Stimulated activated CD8-positive, alpha-beta memory T cell treated with anti-CD3 and anti-CD28 coated beads, Interleukin-2, amount 100 ng/mL, for 1 hour (primary cell): ENCODE results near the gene CCDC187.

Experiments used
- DNase-seq, 2 donors: peaks; one replicate each; pipeline ENCODE4 v3.0.0-alpha.2; 2020; ENCODE audit warnings: low read depth in 2 of 2

Gene CCDC187

GRCh38 chr9:136339173-136339957 is 35.5 kb upstream of the CCDC187 start:
- no peak for DNase-seq

GRCh38 chr9:136338511-136338910 is 34.6 kb upstream of the CCDC187 start:
- no peak for DNase-seq

GRCh38 chr9:136337416-136338395 is 33.8 kb upstream of the CCDC187 start:
- DNase-seq, result no peak

GRCh38 chr9:136336881-136337280 is 33.0 kb upstream of the CCDC187 start:
- no peak for DNase-seq

DNA sequence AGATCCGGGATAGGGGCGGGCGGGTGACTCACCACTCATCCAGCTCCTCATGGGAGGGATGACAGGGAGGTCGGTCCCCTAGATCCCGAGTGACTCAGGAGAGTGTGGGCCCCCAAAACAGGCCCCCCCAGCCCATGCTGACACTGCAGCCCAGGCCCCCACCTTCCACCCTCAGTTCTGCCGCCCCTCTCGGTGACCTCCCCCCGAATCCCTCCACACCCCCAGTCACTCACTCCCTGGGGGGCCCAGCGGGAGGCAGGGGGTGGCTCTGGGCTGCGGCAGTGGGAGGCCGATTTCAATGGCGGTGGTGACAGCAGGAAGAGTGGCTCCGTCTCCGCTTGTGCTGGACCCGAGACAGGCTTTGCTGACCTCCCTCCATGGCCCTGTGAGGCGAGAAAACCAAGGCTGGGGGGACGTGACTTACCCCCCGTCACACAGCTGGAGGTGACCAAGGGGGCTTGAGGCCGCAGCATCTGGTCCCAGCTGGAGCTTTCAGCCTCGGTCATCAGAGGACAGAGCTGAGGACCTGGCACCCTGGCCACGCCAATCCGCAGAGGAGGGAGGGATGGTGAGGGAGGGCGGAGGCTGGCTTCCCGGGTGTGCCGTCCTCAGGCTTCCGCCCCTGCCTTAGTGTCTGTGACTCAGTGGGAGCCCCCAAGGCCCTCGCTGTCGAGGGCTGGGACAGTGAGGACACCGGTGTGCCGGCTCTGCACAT is 32.4 kb upstream of the CCDC187 start:
- DNase-seq, result no peak

DNA sequence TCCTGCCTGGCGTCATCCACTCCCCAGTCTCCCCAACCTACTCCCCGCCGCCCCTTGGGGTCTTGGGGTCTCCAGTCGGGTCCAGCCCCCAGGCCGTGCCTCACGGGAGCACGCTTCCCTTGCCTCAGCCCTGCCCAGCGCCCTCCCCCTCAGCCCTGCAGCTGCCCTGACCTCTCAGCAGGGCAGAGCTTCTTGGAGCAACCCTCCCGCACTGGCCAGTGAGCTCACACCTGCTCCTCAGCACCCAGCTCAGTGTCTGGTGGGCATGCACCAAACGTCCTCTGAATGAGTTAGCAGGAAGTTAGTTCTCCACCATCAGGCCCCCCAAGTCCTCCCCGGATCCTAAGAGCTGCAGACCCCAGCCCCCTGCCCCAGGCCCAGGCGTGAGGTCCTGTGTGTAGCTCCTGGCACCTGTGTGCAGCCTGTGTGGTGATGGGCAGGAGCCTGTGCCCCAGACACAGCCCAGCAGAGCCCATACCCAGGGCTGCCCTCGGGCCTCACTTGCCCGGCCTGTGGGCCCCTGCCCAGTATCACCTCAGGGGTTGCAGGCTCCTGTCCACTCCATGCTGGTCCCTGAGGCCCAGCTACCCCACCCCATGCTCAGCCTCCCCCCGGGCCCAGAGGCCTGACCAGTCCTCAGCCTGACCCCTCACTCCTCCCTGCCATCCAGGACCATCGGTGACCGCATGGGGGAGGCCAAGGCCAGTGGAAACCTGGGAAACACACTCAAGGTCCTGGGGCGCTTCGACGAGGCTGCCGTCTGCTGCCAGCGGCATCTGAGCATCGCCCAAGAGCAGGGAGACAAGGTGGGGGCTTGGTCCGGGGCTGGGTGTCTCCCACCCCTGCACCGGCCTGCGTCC is 31.6 kb upstream of the CCDC187 start:
- no peak for DNase-seq

GRCh38 chr9:136334541-136334940 is 30.6 kb upstream of the CCDC187 start:
- no peak for DNase-seq

DNA sequence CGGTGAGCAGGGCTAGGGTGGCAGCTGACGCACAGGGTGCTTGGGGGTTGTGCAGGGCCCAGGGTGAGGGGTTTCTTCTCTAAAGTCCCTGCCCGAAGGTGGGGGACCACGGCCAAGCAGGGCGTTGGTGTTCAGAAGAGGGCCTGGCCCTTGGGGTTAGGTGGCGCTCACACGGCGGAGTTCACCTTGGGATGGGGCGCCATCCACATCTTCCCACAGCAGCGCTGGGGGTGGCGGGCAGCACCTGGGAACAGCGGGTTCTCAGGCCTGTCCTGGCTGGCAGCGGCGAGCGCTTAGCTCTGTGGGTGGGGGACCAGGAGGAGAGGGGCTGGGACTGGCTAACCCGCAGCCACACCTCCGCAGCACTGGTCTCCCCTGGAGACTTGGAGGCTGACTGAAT is 29.6 kb upstream of the CCDC187 start:
- DNase-seq, result no peak

DNA sequence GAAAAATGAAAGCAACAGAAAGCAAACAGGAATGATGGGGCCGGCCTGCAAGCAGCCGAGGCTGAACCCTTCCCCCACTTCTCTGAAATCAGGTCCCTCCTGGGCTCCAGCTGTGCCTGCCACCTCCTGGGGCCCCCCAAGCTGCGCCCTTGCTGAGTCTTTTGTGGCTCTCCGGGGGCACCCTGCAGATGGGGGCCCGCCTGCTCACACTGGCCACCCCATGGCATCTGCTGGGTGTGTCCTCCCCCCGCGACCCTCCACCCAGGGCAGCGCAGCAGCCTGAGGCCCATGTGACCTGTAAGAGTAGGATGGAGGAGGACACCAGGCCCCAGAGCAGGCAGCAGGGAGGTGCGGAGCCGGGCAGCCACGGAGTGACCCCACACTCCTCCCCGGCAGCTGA is 29.2 kb upstream of the CCDC187 start:
- DNase-seq, result no peak

DNA sequence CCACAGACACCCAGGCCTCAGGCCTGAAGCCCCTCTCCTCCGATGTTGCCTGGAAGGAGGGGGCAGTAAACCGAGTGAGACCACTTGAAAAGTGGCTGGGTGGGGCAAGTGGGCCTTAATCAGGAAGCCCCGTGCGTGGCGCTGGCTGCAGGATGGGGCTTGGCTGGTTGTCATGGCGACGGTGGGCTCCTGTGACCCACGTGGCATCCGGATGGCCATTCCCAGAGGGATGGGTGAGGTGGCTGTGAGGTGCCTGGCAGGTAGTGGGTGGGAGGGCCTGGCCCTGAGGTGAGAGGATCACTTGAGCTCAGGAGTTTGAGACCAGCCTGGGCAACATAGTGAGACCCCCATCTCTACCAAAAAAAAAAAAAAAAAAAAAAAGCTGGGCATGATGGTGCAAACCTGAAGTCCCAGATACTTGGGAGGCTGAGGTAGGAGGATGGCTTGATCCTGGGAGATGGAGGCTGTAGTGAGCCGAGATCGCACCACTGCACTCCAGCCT is 28.6 kb upstream of the CCDC187 start:
- no peak for DNase-seq

DNA sequence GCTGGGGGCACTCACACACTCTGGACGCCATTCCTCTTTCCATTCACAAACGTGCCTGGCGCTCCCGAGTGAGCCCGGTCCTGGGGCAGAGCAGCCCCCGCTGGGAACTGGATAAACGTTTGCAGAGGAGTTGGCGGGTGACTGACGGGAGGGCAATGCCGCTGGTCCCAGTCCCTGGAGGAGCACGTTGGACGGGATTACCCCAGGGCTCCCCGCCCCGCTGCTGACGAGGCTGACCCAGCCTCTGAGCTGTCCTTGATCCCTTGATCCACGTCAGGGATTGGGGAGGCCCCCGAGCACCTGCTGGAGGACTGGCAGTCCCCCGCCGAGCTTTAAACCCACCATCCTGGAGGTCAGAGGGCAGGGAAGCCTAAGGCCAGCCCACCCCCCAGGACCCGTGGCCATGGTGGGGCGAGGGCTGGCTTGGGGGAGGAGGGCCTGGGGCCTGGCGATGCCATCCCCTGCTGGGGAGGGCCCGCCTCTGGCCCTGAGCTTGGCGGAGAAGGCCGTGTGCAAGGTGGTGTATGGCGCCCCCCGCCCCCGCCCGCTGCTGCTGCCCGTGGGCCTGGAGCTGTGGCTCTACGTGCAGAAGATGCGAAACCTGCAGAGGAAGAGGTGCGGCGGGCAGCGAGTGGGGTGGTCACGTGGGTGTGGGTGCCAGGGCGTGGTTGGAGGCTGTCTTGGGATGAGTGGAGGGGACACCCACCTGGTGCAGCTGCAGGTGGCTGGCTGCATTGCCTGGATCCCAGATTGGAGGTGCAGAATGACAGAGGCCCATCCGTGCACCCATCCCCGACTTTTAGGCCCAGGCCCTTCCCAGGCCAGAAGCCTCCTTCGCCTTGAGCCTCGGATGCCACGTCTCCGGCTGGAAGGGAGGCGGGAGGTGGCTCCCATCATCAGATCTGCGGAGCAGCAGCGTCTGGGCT is 27.9 kb upstream of the CCDC187 start:
- no peak for DNase-seq

- DNase-seq, result no peak
Measured at GRCh38 chr9:136331030-136331429, 27.1 kb upstream of the CCDC187 start.

DNA sequence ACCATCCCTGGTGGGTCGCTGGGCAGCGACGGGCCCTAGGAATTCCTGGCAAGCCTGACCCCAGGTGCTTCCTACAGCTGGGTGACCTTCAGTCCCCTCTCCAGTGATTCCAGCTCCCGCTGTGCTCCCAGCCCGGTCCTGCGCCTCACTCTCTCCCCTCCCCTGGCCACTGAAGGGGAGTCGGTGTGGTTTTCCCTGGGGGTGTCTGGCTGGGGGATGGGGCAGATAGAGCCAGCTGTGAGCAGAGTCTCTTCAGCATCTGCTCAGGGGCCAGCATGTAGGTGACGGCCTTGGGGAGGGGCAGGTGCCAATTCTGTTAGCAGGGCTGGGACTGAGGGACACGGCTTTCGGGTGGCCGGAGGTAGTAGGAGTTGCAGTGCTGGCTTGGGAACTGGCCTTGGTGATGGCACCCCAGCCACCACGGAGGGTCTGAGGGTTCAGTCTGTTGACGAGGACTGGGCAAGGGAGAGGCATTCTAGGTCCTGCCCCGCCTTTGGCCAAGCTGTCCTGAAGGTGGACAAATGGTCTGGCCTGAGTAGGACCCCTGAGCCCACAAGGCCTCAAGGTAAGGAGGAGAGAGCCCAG is 26.6 kb upstream of the CCDC187 start:
- DNase-seq, result no peak

- DNase-seq, result no peak
Measured at GRCh38 chr9:136329636-136330405, 25.9 kb upstream of the CCDC187 start.

DNA sequence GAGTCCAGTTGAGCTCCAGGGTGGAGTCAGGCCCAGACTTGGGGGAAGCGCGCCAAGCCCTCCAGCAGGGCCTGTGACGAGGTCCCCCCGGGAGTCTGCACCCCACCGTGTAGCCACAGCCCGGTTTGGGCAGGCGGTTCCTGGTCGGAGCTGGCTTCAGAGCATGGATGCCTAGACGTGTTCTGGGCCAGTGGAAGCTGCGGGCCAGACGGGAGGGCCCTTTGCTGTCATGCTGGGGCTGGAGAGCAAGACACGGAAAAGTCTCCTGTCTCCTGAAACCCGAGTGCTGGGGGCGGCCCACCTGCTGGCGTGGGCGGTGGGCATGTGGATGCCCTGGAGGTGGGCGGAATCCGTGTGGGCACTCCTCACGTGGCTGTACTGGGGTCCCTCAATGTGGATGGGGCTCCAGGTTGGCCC is 25.3 kb upstream of the CCDC187 start:
- DNase-seq, result no peak

- no peak for DNase-seq
Measured at GRCh38 chr9:136328622-136329041, 24.7 kb upstream of the CCDC187 start.

DNA sequence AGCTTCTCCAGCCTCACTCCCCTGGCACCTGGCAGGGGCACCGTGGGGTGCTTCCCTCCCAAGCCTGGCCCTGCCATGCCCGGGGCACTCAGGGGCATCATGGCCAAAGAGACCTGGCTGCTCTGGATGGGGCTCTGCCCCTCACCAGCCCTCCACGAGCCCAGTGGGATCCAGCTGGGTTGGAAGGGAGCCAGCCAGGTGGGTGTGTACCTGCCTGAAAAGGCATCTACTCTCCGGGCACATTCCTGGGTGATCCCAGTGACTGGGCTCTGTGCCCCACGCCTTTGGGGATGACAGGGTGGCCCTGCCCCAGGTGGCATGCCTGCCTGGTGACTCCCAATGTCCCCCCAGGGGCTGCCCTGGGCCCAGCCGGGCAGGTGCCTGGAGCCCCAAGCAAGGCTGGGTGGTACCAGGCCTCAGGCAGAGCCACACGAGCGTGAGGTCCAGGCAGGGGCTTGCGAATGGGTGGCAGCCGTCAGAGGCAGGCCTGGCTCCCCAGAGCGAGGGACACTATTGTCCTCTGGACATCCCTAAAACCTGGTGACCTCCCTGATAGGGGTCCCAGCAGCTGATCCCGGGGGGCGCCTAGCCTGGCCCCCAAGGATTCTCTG is 24.2 kb upstream of the CCDC187 start:
- DNase-seq, result no peak

DNA sequence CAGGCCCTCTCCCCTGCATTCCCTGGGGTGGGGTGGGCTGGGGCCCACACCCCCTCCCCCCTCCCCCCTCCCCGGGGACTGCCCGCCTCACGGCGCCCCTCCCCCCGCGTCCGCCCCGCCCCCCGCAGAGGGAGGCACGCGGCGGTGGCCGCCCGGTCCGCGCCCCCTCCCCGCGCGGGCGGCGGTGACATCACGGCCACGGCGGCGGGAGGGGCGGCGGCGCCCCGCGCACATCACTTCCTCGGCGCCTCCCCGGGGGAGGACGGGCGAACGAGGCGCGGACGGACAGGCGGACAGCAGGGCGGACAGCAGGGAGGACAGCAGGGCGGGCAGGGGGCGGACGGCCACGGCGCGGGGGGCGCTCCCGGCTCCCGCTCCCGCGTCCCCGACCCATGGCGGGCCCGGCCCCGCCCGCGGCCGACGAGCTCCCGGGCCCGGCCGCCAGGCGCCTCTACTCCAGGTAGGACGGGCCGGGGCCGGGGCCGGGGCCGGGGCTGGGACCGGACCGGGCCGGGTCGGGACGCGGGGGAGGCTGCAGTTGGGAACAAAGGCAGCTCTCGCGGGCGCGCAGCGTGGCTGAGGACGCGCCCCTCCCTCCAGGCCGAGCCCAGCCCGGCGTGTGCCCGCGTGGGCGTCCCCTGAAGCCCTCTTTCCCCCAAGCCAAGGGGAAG is 23.5 kb upstream of the CCDC187 start, which contains the start of gene GPSM1:
Gene GPSM1, plus strand, starts transcription at position 236 of the 671 bp plus-strand sequence. Its CDS starts 157 bp downstream, at position 393.
- DNase-seq, result no peak
